Neural cell (in vitro differentiated cells): Measurements from ENCODE around the gene ZNF214. TPM values are rescaled to one million over a fixed set of nuclear protein-coding genes. Genes with fewer than 3 reads are reported as not detected.
A peak's percentile ranks its signal among the peaks of the same experiment; 100 is the strongest.

Experiments used
- H2AFZ ChIP-seq: fragments of 200-600, 300-800 bp; sonication (generic), shearing (Covaris generic); 2 replicates; pipeline ENCODE4 v1.6.0; 2014; ENCODE audit warnings: low read depth, mild to moderate bottlenecking, antibody characterized with exemption, low read length, moderate library complexity
- H3F3A ChIP-seq: fragments of 200-600 bp; shearing (Covaris generic); 2 replicates; pipeline ENCODE4 v1.6.1; 2016; ENCODE audit warnings: mild to moderate bottlenecking, moderate library complexity, mixed read lengths, antibody characterized with exemption, low read length; ENCODE audit not compliant: insufficient read depth, poor library complexity, severe bottlenecking
- H3K27ac ChIP-seq: fragments of 200-600, 300-800 bp; sonication (generic), shearing (Covaris generic); 2 replicates; pipeline ENCODE4 v1.5.1; 2014; ENCODE audit warnings: mild to moderate bottlenecking, low read length, moderate library complexity
- H3K27me3 ChIP-seq: fragments of 300-800, 200-600 bp; sonication (generic), shearing (Covaris generic); 2 replicates; pipeline ENCODE4 v1.6.0; 2014; ENCODE audit warnings: mild to moderate bottlenecking, low read depth, low read length, moderate library complexity; ENCODE audit not compliant: insufficient read depth
- H3K36me3 ChIP-seq: fragments of 300-800, 200-600 bp; sonication (generic), shearing (Covaris generic); 2 replicates; pipeline ENCODE4 v1.5.1; 2014; ENCODE audit warnings: mild to moderate bottlenecking, antibody characterized with exemption, low read length, moderate library complexity; ENCODE audit not compliant: insufficient read depth
- H3K4me2 ChIP-seq: fragments of 300-800, 200-600 bp; sonication (generic), shearing (Covaris generic); 2 replicates; pipeline ENCODE4 v1.6.0; 2014; ENCODE audit warnings: mild to moderate bottlenecking, low read length
- H3K4me3 ChIP-seq: fragments of 300-800, 200-600 bp; sonication (generic), shearing (Covaris generic); 2 replicates; pipeline ENCODE4 v1.5.1; 2014; ENCODE audit warnings: mild to moderate bottlenecking, low read length, moderate library complexity
- H3K79me2 ChIP-seq: fragments of 200-600 bp; shearing (Covaris generic); replicated peaks from 2 replicates; pipeline ENCODE4 v1.6.0; 2014; ENCODE audit warnings: mild to moderate bottlenecking, low read length, moderate library complexity; ENCODE audit not compliant: insufficient read depth
- H3K9ac ChIP-seq: fragments of 300-800, 200-600 bp; sonication (generic), shearing (Covaris generic); 2 replicates; pipeline ENCODE4 v1.6.1; 2016; ENCODE audit warnings: mild to moderate bottlenecking, low read length, mixed read lengths
- H3K9me2 ChIP-seq: fragments of 200-600 bp; shearing (Covaris generic); 2 replicates; pipeline ENCODE4 v1.6.1; 2016; ENCODE audit warnings: mild to moderate bottlenecking, low read length, mixed read lengths; ENCODE audit not compliant: insufficient read depth
- H3K9me3 ChIP-seq: fragments of 200-600, 300-800 bp; sonication (generic), shearing (Covaris generic); 2 replicates; pipeline ENCODE4 v1.6.1; 2016; ENCODE audit warnings: mild to moderate bottlenecking, mixed run types, low read length, moderate library complexity, mixed read lengths
- H4K20me1 ChIP-seq: fragments of 200-600 bp; shearing (Covaris generic); 2 replicates; pipeline ENCODE4 v1.6.1; 2016; ENCODE audit warnings: mild to moderate bottlenecking, mixed run types; ENCODE audit not compliant: insufficient read depth
- CTCF ChIP-seq: fragments of 450-650 bp; IDR thresholded peaks from 2 replicates; pipeline ENCODE4 v1.5.1; 2014; ENCODE audit warnings: antibody characterized with exemption, mild to moderate bottlenecking, moderate library complexity; ENCODE audit not compliant: poor library complexity, severe bottlenecking
- EP300 ChIP-seq: fragments of 450-650 bp; conservative IDR thresholded peaks from 2 replicates; pipeline ENCODE4 v1.6.1; 2014; ENCODE audit warnings: antibody characterized with exemption, mild to moderate bottlenecking, moderate library complexity; ENCODE audit not compliant: poor library complexity, severe bottlenecking
- EZH2 ChIP-seq: fragments of 200-600, 300-800 bp; shearing (Covaris generic), sonication (generic); IDR thresholded peaks from 2 replicates; pipeline ENCODE4 v1.6.1; 2014; ENCODE audit warnings: antibody characterized with exemption, low read length, borderline replicate concordance, mild to moderate bottlenecking; ENCODE audit not compliant: insufficient read depth, poor library complexity, severe bottlenecking
- MXI1 ChIP-seq: fragments of 450-650 bp; conservative IDR thresholded peaks from 2 replicates; pipeline ENCODE4 v1.6.1; 2014; ENCODE audit warnings: antibody characterized with exemption, mild to moderate bottlenecking; ENCODE audit not compliant: poor library complexity, severe bottlenecking
- POLR2AphosphoS5 ChIP-seq: IDR thresholded peaks from 2 replicates; pipeline ENCODE4 v1.6.1; 2012
- RAD21 ChIP-seq: fragments of 450-650 bp; conservative IDR thresholded peaks from 2 replicates; pipeline ENCODE4 v1.6.1; 2014; ENCODE audit warnings: antibody characterized with exemption, mild to moderate bottlenecking, moderate library complexity
- REST ChIP-seq: IDR thresholded peaks from 2 replicates; pipeline ENCODE4 v1.6.1; 2012; ENCODE audit warnings: borderline replicate concordance
- SMC3 ChIP-seq: fragments of 450-650 bp; conservative IDR thresholded peaks from 2 replicates; pipeline ENCODE4 v1.6.1; 2014; ENCODE audit warnings: antibody characterized with exemption, mild to moderate bottlenecking, moderate library complexity; ENCODE audit not compliant: poor library complexity
- TAF1 ChIP-seq: IDR thresholded peaks from 2 replicates; pipeline ENCODE4 v1.6.1; 2012; ENCODE audit warnings: low read depth
- polyA plus RNA-seq: library from polyadenylated mRNA; depleted of rRNA; stranded (reverse); fragments of >200 nt; gene quantifications from 2 replicates; pipeline ENCODE4 v1.2.3, GENCODE V29; 2014

The ZNF214 gene
- polyA plus RNA-seq, 1 donor from 2014 or later, result 6.9 TPM

- TF ChIP-seq RAD21, result no peak
- no peak for TF ChIP-seq SMC3
- no peak for TF ChIP-seq EZH2
- TF ChIP-seq CTCF, result no peak
- no peak for TF ChIP-seq MXI1
- no peak for TF ChIP-seq TAF1
- no peak for TF ChIP-seq POLR2AphosphoS5
- no peak for TF ChIP-seq REST
- no peak for TF ChIP-seq EP300
- no peaks in the 10 kb centered on the region for H3K9me3 ChIP-seq
- no peaks in the 10 kb centered on the region for H3F3A ChIP-seq
- no peaks in the 10 kb centered on the region for H3K27me3 ChIP-seq
- peak overlapping the region; percentile 66 for H2AFZ ChIP-seq
- peaks cover 4% of the 10 kb centered on the region for H3K79me2 ChIP-seq
- peak overlapping the region; percentile 73 for H3K9ac ChIP-seq
- H4K20me1 ChIP-seq, result no peaks in the 10 kb centered on the region
- peak overlapping the region; percentile 13 for H3K4me2 ChIP-seq
- no peaks in the 10 kb centered on the region for H3K9me2 ChIP-seq
- H3K36me3 ChIP-seq, result no peaks in the 10 kb centered on the region
- peak overlapping the region; percentile 76 for H3K4me3 ChIP-seq
- H3K27ac ChIP-seq, result peak overlapping the region; percentile 79
These were observed 505 bp downstream of the ZNF214 start for GRCh38 chr11:7019500-7020182.

GRCh38 chr11:7016011-7016410 is 4.1 kb downstream of the ZNF214 start:
- Histone ChIP-seq H3K9me2 (no peaks in the 10 kb centered on the region), H3F3A (no peaks in the 10 kb centered on the region), H3K79me2 (peaks cover 4% of the 10 kb centered on the region), H3K4me3 (no peak overlapping the region), H3K4me2 (no peak overlapping the region), H3K36me3 (no peaks in the 10 kb centered on the region), H3K27me3 (no peaks in the 10 kb centered on the region), H3K9me3 (no peaks in the 10 kb centered on the region), H3K27ac (no peak overlapping the region), H4K20me1 (no peaks in the 10 kb centered on the region), H3K9ac (no peak overlapping the region), H2AFZ (no peak overlapping the region)
- no peak for TF ChIP-seq TAF1
- no peak for TF ChIP-seq RAD21
- no peak for TF ChIP-seq SMC3
- TF ChIP-seq POLR2AphosphoS5, result no peak
- TF ChIP-seq EZH2, result no peak
- TF ChIP-seq EP300, result no peak
- TF ChIP-seq MXI1, result no peak
- no peak for TF ChIP-seq CTCF
- no peak for TF ChIP-seq REST
